HG02981 (cell line): ENCODE measurements around the gene ZNF699.
"Not testable (repeated sequence)": the region's sequence is repeated elsewhere in the genome, so short reads cannot be mapped to it uniquely, and the experiment has no call there.

Experiments
- ATAC-seq: cut with Tn5 transposase; IDR thresholded peaks from one replicate; pipeline ENCODE4 v1.9.1; 2021; ENCODE audit warnings: mild to moderate bottlenecking, moderate library complexity; ENCODE audit not compliant: unreplicated experiment

ZNF699 gene

DNA sequence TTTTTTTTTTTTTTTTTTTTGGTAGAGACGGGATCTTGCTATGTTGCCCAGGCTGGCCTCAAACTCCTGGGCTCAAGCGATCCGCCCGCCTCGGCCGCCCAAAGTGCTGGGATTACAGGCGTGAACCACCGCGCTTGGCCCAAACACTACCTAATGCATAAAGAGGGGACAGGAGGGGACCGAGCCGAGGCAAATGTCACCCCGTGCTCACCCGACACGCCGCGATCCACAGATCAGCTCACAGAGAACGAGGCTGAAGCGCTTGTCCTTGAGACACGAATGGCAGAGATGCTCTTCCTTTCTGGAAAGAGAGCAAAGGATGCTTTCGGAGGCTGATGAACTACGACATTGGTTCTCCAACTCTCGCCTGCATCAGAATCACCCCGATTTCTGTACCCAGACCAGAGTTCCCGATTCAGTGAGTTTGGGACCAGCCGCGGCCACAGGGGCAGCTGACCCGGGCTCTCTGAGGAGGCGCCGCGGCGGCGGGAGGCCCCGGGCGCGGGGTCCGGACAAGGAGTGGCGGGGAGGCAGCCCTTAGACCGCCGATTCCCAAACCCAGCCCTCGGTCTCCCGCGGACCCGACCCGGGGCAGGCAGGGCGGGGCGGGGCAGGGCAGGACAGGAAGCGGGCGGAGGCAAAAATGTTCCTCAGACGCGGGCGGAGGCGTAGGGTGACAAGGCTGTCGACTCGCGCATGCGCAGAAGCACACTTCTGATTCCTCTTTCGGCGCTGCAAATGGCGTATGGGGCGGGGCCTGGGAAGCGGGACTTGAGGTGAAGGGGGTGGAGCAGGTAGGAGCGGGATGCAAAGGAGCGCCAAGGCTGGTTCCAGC is at the start of gene ZNF699:
TSS of gene ZNF699 (minus strand) at position 700 of the 835 bp plus-strand sequence. CDS start 4,719 bp downstream, outside the sequence.
- ATAC-seq = peak; percentile 87

DNA sequence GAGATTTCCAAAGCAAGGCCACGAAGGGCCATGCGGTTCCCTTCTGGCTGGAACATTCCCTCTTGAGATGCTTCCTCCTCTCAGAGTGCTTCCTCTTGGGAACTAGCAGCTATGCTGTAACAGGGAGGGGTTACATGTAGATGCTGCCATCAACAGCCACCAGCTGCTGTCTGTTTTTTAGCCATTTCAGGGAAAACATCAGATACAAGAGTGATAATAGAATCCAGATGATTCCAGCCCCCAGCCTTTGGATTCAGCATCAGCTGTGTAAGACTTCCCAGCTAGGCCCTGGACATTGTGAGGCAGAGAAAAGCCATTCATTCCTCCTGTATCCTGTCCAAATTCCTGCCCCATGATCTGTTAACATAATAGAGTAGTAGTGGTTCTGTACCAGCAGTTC is 45.0 kb upstream of the ZNF699 start:
- ATAC-seq = no peak

DNA sequence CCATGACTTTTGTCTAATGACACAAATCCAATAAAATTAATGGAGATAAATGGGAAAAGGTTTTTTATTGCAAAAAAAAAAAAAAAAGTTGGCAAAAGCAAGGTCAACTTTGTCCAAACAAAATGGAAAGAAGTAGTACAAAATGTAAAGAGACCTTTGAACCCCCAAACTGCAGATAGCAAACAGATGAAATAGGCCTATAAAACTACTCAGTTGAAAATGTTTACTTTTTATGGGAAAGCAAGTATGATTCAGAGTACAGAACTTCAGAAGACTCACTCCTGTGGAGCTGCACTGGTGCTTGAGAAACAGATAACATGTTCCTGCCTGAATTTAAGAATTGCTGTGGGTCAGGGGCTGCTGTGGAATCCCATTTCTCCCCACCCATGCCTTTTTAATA is 43.4 kb upstream of the ZNF699 start:
- no peak for ATAC-seq

DNA sequence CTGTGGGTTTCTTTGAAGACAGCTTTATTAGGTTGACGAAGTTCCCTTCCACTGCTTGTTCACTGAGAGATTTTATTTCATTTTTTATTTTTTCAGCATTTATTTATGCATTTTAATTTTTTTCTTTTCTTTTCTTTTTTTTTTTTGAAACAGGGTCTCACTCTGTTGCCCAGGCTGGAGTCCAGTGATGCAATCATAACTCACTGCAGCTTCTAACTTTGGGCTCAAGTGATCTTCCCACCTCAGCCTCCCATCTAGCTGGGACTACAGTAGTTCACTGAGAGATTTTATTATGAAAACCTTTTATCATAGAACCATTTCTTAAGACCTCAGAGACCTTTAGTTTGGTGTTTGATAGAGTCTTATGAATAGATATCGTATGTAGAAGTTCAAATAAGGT is 42.9 kb upstream of the ZNF699 start:
- ATAC-seq = no peak

GRCh38 chr19:9348671-9349070 is 39.0 kb upstream of the ZNF699 start:
- ATAC-seq = no peak

GRCh38 chr19:9348253-9348652 is 38.6 kb upstream of the ZNF699 start:
- ATAC-seq = no peak

GRCh38 chr19:9345005-9345404 is 35.4 kb upstream of the ZNF699 start:
- no peak for ATAC-seq

- no peak for ATAC-seq
Measured at GRCh38 chr19:9342610-9343304, 33.1 kb upstream of the ZNF699 start.

GRCh38 chr19:9329999-9330398 is 20.4 kb upstream of the ZNF699 start:
- no peak for ATAC-seq

GRCh38 chr19:9324584-9324962 is 14.9 kb upstream of the ZNF699 start:
- ATAC-seq = no peak

DNA sequence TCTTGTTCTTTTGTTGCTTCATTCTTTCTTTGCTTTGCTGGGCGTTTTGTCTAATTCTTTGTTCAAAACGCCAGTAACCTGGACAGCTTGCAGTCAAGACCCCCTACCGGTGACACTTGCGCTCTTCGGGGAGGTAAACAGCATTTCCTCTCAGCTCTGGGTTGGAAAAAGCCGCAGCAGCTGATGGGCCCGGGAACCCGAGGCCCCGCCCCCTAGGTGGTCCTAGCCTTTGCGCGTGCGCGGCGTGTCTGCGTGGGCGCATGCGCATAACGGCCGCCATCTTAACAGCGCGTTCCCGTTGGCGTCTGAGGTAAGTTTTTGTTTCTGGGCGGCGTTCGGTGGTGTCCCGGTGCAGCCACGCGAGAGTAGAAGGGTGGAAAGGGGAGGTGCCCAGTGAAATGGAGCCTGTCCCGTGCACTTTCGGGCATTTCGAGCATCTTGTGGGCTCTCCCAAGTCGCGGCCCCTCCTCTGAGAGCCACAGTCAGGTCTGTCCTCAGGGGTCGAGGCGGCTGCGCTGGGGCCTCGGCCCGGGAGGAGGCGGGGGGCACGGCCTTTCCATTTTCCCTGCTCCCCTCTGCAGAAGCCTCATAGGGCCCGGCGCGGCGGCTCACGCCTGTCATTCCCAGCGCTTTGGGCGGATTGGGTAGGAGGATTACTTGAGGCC is 14.4 kb upstream of the ZNF699 start, which contains the start of gene ZNF559:
TSS of gene ZNF559 (plus strand) at position 261 of the 665 bp plus-strand sequence. CDS start 14,371 bp downstream, outside the sequence.
- ATAC-seq = peak; percentile 98

DNA sequence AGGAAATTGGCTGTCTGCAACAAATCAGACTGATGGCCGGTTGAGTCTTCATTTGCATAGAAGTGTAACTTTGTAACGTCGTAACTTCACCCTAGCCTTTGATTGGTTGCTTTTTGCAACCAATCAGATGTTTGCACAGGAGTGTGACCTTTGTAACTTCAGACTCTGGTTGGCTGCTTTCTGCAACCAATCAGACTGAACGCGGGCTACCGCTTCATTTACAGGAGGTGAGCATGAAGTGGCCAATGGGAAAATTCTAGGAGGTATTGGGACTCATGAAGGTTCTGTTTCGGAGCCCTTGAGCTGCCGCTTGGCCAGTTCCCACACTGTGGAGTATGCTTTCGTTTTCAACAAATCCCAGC is 13.9 kb upstream of the ZNF699 start:
- ATAC-seq = peak; percentile 28

DNA sequence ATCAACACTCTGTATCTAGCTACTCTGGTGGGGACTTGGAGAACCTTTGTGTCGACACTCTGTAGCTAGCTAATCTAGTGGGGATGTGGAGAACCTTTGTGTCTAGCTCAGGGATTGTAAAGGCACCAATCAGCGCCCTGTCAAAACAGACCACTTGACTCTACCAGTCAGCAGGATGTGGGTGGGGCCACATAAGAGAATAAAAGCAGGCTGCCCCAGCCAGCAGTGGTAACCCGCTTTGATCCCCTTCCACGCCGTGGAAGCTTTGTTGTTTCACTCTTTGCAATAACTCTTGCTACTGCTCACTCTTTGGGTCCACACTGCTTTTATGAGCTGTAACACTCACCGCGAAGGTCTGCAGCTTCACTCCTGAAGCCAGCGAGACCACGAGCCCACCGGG is 12.6 kb upstream of the ZNF699 start:
- not testable (repeated sequence) for ATAC-seq

GRCh38 chr19:9321756-9322155 is 12.1 kb upstream of the ZNF699 start:
- ATAC-seq = not testable (repeated sequence)

- no peak for ATAC-seq
Measured at GRCh38 chr19:9321338-9321737, 11.7 kb upstream of the ZNF699 start.

GRCh38 chr19:9313756-9314155 is 4.1 kb upstream of the ZNF699 start:
- no peak for ATAC-seq

DNA sequence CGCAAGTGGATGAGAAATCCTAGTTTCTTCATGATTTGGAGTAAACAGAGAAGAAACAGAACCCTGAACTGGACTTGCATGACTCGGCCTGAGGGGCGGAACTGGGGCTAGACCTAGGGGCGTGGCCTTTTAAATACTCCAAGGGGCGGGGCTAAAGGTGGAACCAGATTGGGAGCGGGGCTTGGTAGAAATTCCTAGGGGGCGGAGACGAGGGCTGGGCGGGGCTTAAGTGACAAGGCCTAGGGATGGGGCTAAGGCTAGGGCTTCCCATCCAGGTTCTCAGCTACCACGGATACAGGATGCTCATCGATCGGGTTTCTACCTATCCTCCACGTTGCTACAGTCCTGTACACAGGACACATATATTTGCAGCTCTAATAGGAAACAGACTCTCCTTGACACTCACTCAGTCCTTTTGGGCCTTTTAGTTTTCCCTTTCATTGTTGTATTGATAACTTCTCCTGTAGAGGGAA is 372 bp upstream of the ZNF699 start:
- peak; percentile 51 for ATAC-seq

- no peak for ATAC-seq
Measured at GRCh38 chr19:9308091-9308770, 1.4 kb downstream of the ZNF699 start.

DNA sequence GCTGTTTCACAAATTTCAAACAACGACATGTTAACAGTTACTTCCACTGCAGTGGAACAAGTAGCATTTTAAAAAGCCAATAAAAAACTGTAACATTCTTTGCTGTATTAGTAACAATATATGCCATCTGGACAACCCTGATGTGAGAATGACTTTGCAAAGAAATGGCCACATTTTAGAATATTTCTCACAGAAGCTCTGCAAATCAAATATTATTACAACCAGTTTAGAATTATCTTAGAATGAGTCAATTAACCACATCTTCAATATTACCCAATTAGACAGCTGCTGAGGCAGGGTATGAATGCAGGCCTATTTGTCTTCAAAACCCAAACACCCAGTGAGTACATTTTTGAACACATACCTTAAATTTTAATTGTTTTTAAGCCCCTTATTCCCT is 3.2 kb downstream of the ZNF699 start:
- no peak for ATAC-seq

DNA sequence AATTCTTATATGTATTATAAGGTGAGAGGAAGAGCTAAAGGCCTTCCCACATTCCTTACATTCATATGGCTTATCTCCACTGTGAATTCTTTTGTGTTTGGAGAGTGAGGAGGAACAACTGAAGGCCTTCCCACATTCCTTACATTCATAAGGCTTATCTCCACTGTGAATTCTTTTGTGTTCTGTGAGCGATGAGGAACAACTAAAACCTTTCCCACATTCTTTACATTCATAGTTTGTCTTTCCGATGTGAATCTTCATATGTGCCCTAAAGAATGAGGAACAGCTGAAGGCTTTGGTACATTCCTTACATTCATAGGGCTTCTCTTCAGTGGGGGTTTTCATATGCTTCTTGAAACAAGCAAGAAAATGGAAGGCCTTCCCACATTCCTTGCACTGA is 13.3 kb downstream of the ZNF699 start:
- ATAC-seq = no peak

DNA sequence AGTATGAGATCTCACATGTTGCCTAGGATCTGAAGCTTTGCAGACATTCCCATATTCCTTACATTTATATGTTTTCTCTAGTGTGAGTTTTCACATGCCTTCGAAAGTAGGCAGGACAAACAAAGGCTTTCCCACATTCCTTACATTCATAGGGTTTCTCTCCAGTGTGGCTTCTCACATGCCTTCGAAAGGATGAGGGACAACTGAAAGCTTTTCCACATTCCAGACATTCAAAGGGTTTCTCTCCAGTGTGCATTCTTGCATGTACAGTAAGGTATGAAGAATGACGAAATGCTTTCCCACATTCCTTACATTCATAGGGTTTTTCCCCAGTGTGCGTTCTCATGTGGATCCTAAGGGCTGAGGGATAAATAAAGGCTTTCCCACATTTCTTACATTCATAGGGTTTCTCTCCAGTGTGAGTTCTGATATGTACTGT is 14.2 kb downstream of the ZNF699 start:
- no peak for ATAC-seq
